H1 (cell line): ENCODE results near the gene RBM6.
"Not testable (repeated sequence)": the region's sequence is repeated elsewhere in the genome, so short reads cannot be mapped to it uniquely, and the experiment has no call there.

Experiments used
- CBX8 ChIP-seq: fragments of 300-800, 300-1000 bp; sonication (generic); IDR thresholded peaks from 2 replicates; pipeline ENCODE4 v1.7.1; 2016; ENCODE audit warnings: low read depth, low read length, borderline replicate concordance
- CREB1 ChIP-seq: IDR thresholded peaks from 2 replicates; pipeline ENCODE4 v1.6.1; 2012; ENCODE audit warnings: inconsistent platforms
- CTCF ChIP-seq, 3 experiments: IDR thresholded peaks; 1 replicate in 2 of 3; 2 replicates in 1 of 3; pipeline versions ENCODE4 v1.5.1 to v1.6.1; 2011; ENCODE audit warnings: low read length in 3 of 3, mild to moderate bottlenecking in 3 of 3, inconsistent platforms in 2 of 3, low read depth in 1 of 3, moderate library complexity in 1 of 3; ENCODE audit not compliant: insufficient read depth in 1 of 3; ENCODE audit errors: control extremely low read depth in 1 of 3
- EP300 ChIP-seq, 2 experiments: IDR thresholded peaks; 1 replicate in 1 of 2; 2 replicates in 1 of 2; pipeline ENCODE4 v1.6.1; 2011 to 2012; ENCODE audit warnings: low read depth in 2 of 2, low read length in 2 of 2, mild to moderate bottlenecking in 2 of 2, borderline replicate concordance in 1 of 2, inconsistent platforms in 1 of 2, moderate library complexity in 1 of 2
- FOSL1 ChIP-seq: IDR thresholded peaks from 2 replicates; pipeline ENCODE4 v1.6.1; 2011; ENCODE audit warnings: mild to moderate bottlenecking, low read depth, low read length, moderate library complexity; ENCODE audit not compliant: insufficient read depth
- PHF8 ChIP-seq: fragments of 200-600 bp; sonication (generic); conservative IDR thresholded peaks from 2 replicates; pipeline ENCODE4 v1.7.1; 2012; ENCODE audit warnings: low read depth, mild to moderate bottlenecking, inconsistent platforms, low read length, moderate library complexity
- POLR2A ChIP-seq, 2 experiments: IDR thresholded peaks; 1 replicate in 1 of 2; 2 replicates in 1 of 2; pipeline ENCODE4 v1.6.1; 2011; ENCODE audit warnings: low read depth in 2 of 2, low read length in 2 of 2, mild to moderate bottlenecking in 2 of 2; ENCODE audit errors: control extremely low read depth in 1 of 2
- RFX5 ChIP-seq: IDR thresholded peaks from 2 replicates; pipeline ENCODE4 v1.6.1; 2011; ENCODE audit warnings: low read depth, low read length, improper control_type of control experiment, borderline replicate concordance
- SIX5 ChIP-seq: IDR thresholded peaks from 2 replicates; pipeline ENCODE4 v1.6.1; 2011; ENCODE audit warnings: mild to moderate bottlenecking, low read depth, low read length
- SUZ12 ChIP-seq: fragments of 200-600 bp; sonication (generic); IDR thresholded peaks from 2 replicates; pipeline ENCODE4 v1.6.1; 2012; ENCODE audit warnings: mild to moderate bottlenecking, inconsistent platforms, low read length, moderate library complexity, mixed read lengths
- TAF1 ChIP-seq: IDR thresholded peaks from 2 replicates; pipeline ENCODE4 v1.6.1; 2011; ENCODE audit warnings: mild to moderate bottlenecking, low read depth, low read length
- TAF7 ChIP-seq: optimal IDR thresholded peaks from 2 replicates; pipeline ENCODE3; 2011; ENCODE audit warnings: low read depth, mild to moderate bottlenecking, inconsistent platforms, low read length, moderate library complexity, borderline replicate concordance

GRCh38 chr3:49932281-49932680 is 7.7 kb upstream of the RBM6 start:
- TF ChIP-seq TAF7; CTCF (IDR thresholded peaks at IDR 0.05; ENCODE audit: control extremely low read depth in 1 of 3, insufficient read depth in 1 of 3, low read depth in 1 of 3, low read length in 3 of 3); SUZ12; PHF8; TAF1; EP300 (IDR thresholded peaks at IDR 0.05; ENCODE audit: borderline replicate concordance in 1 of 2, low read depth in 2 of 2, low read length in 2 of 2); FOSL1; POLR2A (IDR thresholded peaks at IDR 0.05; ENCODE audit: control extremely low read depth in 1 of 2, low read depth in 2 of 2, low read length in 2 of 2); CREB1; RFX5; CBX8; SIX5: not testable (repeated sequence)
